ENCODE results near the gene TLE3. TPM values are rescaled to one million over a fixed set of nuclear protein-coding genes. Genes with fewer than 3 reads are reported as not detected.
A peak's percentile ranks its signal among the peaks of the same experiment; 100 is the strongest.

TLE3 gene
- total RNA-seq, 1 donor from 2014 or later: 63.7 TPM

DNA sequence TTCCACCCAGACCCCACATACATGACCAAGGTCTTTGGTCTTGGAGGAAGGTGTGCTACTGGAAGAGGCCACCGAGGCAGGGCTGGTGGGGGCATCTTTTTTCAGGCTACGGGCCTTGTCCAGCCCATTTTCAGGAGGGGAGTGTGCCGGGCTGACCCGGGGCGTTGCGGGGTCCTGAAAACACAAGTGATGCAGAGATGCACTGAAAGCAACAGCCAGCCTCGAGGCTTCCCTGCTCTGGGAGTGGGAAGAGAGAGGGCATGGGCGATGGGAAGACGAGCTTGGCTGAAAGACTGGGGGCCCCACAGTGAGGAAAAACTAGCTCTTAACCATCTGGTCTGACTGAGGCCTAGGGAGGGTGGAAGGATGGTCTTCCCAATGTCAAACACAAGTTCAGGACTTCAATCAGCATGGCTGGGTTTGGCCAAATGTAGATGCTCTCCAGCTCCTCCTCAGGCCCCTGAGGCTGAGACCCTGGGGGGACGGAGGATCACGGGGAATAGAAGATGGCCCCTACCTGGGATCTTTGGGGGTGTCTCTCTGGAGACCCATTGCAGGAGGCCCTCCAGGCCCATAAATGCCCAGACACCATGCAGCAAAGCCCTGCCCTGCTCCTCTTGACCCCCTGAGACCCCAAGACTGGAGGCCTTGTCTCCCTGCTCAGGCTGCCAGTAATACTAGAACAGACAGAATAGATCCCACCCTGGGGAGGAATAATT, 38.9 kb downstream of the TLE3 start:
- Histone ChIP-seq H3K4me3 (no peak overlapping the region), H3K9me3 (no peaks in the 10 kb centered on the region), H3K4me1 (peaks cover 17% of the 10 kb centered on the region), H3K27me3 (ENCODE audit: low read depth) (no peaks in the 10 kb centered on the region), H3K27ac (no peak overlapping the region), H3K36me3 (peaks cover 100% of the 10 kb centered on the region)
- no peak for TF ChIP-seq CTCF (IDR thresholded peaks at IDR 0.05)
- ATAC-seq (no peak), DNase-seq (peak; percentile 24)
- intact Hi-C loops (cut with DNase I): no loop called here

- Histone ChIP-seq H3K4me3 (no peak overlapping the region), H3K27me3 (ENCODE audit: low read depth) (no peaks in the 10 kb centered on the region), H3K36me3 (peaks cover 100% of the 10 kb centered on the region), H3K4me1 (peaks cover 13% of the 10 kb centered on the region), H3K27ac (no peak overlapping the region), H3K9me3 (no peaks in the 10 kb centered on the region)
- TF ChIP-seq CTCF (IDR thresholded peaks at IDR 0.05): no peak
- DNase-seq (peak; percentile 36), ATAC-seq (no peak)
- intact Hi-C loops (cut with DNase I): no loop called here
Measured at GRCh38 chr15:70057931-70058641, 39.6 kb downstream of the TLE3 start.

DNA sequence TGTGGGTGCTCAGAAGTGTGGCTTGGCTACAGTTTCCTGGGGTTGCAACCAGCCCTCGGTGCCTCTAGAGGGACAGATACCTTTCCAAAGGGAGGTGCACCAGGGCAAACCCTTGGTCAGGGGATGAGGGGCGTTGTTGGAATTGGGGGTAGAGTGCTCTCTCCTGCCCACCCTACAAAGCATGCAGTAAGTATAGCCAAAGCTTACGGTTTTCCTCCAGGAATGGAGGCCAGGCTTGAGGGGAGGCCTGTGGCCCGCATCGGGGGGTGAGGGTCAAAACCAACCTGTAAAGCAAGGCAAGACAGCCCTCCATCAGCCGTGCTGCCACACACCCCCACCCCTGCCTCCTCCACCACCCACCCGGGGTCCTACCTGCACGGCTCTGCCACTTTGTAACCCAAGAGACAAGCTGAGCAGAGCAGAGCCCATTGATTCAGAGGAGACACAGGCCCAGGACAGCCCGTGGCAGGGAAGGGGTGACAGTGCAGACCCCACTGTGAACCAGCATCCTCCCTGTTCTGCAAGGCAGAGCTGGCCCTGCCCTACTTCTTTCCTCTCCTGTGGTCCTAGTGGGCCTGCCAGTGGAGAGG, 41.5 kb downstream of the TLE3 start:
- TF ChIP-seq CTCF (IDR thresholded peaks at IDR 0.05): no peak
- H3K27me3 ChIP-seq (ENCODE audit: low read depth): no peaks in the 10 kb centered on the region
- H3K4me1 ChIP-seq: no peaks in the 10 kb centered on the region
- intact Hi-C loops (cut with DNase I): no loop called here
- peaks cover 100% of the 10 kb centered on the region for H3K36me3 ChIP-seq
- H3K4me3 ChIP-seq: no peak overlapping the region
- DNase-seq (peak; percentile 20), ATAC-seq (no peak)
- H3K27ac ChIP-seq: no peak overlapping the region
- H3K9me3 ChIP-seq: no peaks in the 10 kb centered on the region

DNA sequence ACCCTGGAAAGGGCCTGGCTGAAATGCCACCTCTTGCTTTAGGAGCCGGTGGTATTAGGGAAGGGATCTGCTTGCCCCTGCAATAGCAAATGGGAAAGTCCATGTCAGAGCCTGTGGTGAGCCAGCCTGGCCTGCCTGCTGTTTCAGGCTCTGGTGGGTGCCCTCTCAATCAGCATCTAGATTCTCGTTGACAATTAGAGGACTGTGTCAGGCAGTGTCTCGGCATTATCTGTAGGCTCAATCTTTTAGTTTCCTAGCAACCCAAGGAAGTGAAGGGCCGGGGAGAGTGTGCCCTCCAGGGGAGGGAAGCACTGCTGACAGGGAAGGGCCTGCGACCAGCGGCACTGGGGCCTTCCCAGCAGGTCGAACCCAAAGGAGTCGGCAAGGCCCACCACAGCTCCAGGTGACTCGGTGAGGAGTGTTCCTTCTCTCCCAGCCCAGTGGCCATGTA, 42.1 kb downstream of the TLE3 start:
- Histone ChIP-seq H3K36me3 (peaks cover 100% of the 10 kb centered on the region), H3K4me3 (no peak overlapping the region), H3K9me3 (no peaks in the 10 kb centered on the region), H3K4me1 (no peaks in the 10 kb centered on the region), H3K27ac (no peak overlapping the region), H3K27me3 (ENCODE audit: low read depth) (no peaks in the 10 kb centered on the region)
- TF ChIP-seq CTCF (IDR thresholded peaks at IDR 0.05): no peak
- ATAC-seq: no peak
- peak; percentile 23 for DNase-seq
- intact Hi-C loops (cut with DNase I): no loop called here

DNA sequence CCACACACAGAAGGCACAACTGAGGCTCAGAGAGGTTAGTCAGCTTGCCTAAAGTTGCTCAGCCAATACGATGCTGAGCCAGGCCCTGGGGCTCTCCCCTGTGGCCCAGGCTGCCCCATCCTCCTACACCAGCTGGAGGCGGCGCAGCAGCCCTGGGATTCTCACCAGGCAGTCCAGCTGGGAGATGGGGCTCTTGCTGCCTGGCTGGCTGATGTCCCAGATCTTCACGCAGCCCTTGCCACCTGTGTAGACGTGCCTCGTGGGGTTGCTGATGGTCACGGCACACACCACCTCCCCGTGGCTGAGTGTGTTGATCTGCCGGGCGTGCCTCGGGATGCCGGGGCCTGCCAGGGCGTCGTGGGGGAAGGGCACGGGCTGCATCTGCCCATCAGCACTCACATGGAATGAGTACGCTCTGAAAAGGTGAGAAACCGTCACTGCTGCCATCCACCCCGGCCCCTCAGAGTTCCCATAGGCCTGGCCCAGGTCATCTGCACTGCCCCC, 42.8 kb downstream of the TLE3 start:
- ATAC-seq (no peak), DNase-seq (peak; percentile 22)
- Histone ChIP-seq H3K9me3 (no peaks in the 10 kb centered on the region), H3K27me3 (ENCODE audit: low read depth) (no peaks in the 10 kb centered on the region), H3K4me3 (no peak overlapping the region), H3K27ac (no peak overlapping the region), H3K36me3 (peaks cover 100% of the 10 kb centered on the region), H3K4me1 (no peaks in the 10 kb centered on the region)
- no peak for TF ChIP-seq CTCF (IDR thresholded peaks at IDR 0.05)
- intact Hi-C loops (cut with DNase I): no loop called here
